Activated T-cell treated with anti-CD3 and anti-CD28 coated beads, Interleukin-2, amount 50 U/mL, for 72 hours (primary cell): ENCODE measurements around the gene PTMS. TPM values are rescaled to one million over a fixed set of nuclear protein-coding genes. Genes with fewer than 3 reads are reported as not detected.
A peak's percentile ranks its signal among the peaks of the same experiment; 100 is the strongest.
"Not testable (repeated sequence)": the region's sequence is repeated elsewhere in the genome, so short reads cannot be mapped to it uniquely, and the experiment has no call there.

Experiments used
- ATAC-seq, 2 donors: fragments of 150-1000 bp; cut with Tn5 transposase; replicated peaks in 1 of 2; 2 replicates each; pipeline ENCODE4 v1.10.0; 2021; ENCODE audit warnings: moderate library complexity in 2 of 2, mild to moderate bottlenecking in 1 of 2
- DNase-seq, 2 donors: peaks; one replicate each; pipeline ENCODE4 v3.0.0; 2021 to 2022; ENCODE audit warnings: mixed read lengths in 1 of 2
- H3K27ac Mint-ChIP-seq: one replicate; pipeline ENCODE4 v1.8.0; 2022; ENCODE audit warnings: mild to moderate bottlenecking, moderate library complexity, mixed read lengths
- H3K27me3 Mint-ChIP-seq: one replicate; pipeline ENCODE4 v1.8.0; 2022; ENCODE audit warnings: low read depth, mixed read lengths
- H3K36me3 Mint-ChIP-seq, 2 donors: one replicate each; pipeline ENCODE4 v1.8.0; 2022; ENCODE audit warnings: mixed read lengths in 2 of 2, mild to moderate bottlenecking in 1 of 2; ENCODE audit not compliant: insufficient read depth in 2 of 2
- H3K4me1 Mint-ChIP-seq: one replicate; pipeline ENCODE4 v1.8.0; 2022; ENCODE audit warnings: low read depth, mixed read lengths
- H3K4me3 Mint-ChIP-seq, 2 donors: one replicate each; pipeline ENCODE4 v1.8.0; 2022; ENCODE audit warnings: mild to moderate bottlenecking in 2 of 2, mixed read lengths in 2 of 2, moderate library complexity in 2 of 2
- H3K9me3 Mint-ChIP-seq, 2 donors: one replicate each; pipeline ENCODE4 v1.8.0; 2022; ENCODE audit warnings: mixed read lengths in 2 of 2
- total RNA-seq, 2 donors: library from RNA; stranded (reverse); gene quantifications; one replicate each; pipeline ENCODE4 v1.2.3, GENCODE V29; 2022

Gene PTMS
- total RNA-seq, 2 donors from 2014 or later: 119 to 154 TPM

DNA sequence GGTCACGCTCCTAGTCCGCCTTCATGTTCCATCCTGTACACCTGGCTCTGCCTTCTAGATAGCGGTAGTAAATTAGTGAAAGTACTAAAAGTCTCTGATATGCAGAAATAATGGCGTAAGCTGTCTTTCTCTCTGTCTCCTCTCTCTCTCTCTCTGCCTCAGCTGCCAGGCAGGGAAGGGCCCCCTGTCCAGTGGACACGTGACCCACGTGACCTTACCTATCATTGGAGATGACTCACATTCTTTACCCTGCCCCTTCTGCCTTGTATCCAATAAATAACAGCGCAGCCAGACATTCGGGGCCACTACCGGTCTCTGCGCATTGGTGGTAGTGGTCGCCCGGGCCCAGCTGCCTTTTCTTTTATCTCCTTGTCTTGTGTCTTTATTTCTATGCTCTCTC, 24.1 kb upstream of the PTMS start:
- H3K27ac Mint-ChIP-seq: peak overlapping the region; percentile 7
- not testable (repeated sequence) for ATAC-seq, H3K4me3 Mint-ChIP-seq, H3K27me3 Mint-ChIP-seq, DNase-seq
- peaks cover 41% of the 10 kb centered on the region for H3K4me1 Mint-ChIP-seq
- H3K36me3 Mint-ChIP-seq: peaks cover 10 to 27% of the 10 kb centered on the region in 2 donors
- peaks cover 0 to 11% of the 10 kb centered on the region in 2 donors for H3K9me3 Mint-ChIP-seq

- H3K4me1 Mint-ChIP-seq: peaks cover 41% of the 10 kb centered on the region
- peaks cover 17 to 34% of the 10 kb centered on the region in 2 donors for H3K36me3 Mint-ChIP-seq
- peak overlapping the region; percentile 38 for H3K4me3 Mint-ChIP-seq
- peak; percentile 72 to 80 for ATAC-seq
- H3K27ac Mint-ChIP-seq: peak overlapping the region; percentile 7
- H3K9me3 Mint-ChIP-seq: peaks cover 0 to 11% of the 10 kb centered on the region in 2 donors
- DNase-seq: no peak
- no peaks in the 10 kb centered on the region for H3K27me3 Mint-ChIP-seq
Measured at GRCh38 chr12:6742834-6743233, 23.3 kb upstream of the PTMS start.

DNA sequence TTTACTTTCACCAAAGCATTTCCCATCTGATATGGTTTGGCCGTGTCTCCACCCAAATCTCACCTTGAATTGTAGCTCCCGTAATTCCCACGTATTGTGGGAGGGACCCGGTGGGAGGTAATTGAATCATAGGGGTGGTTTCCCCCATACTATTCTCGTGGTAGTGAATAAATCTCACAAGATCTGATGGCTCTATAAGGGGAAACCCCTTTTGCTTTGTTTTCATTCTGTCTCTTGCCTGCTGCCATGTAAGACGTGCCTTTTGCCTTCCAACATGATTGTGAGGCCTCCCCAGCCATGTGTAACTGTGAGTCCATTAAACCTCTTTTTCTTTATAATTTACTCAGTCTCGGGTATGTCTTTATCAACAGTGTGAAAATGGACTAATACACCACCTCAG, 22.9 kb upstream of the PTMS start:
- H3K4me3 Mint-ChIP-seq: peak overlapping the region; percentile 38
- peaks cover 0 to 11% of the 10 kb centered on the region in 2 donors for H3K9me3 Mint-ChIP-seq
- not testable (repeated sequence) for H3K27me3 Mint-ChIP-seq
- H3K27ac Mint-ChIP-seq: peak overlapping the region; percentile 7
- peaks cover 21 to 39% of the 10 kb centered on the region in 2 donors for H3K36me3 Mint-ChIP-seq
- peaks cover 41% of the 10 kb centered on the region for H3K4me1 Mint-ChIP-seq
- ATAC-seq (peak; percentile 31 to 55), DNase-seq (peak in 1 of 2 donors; percentile 23)

GRCh38 chr12:6745741-6746525, 20.2 kb upstream of the PTMS start:
- H3K27me3 Mint-ChIP-seq: no peaks in the 10 kb centered on the region
- peaks cover 41% of the 10 kb centered on the region for H3K4me1 Mint-ChIP-seq
- H3K4me3 Mint-ChIP-seq: no peak overlapping the region
- H3K9me3 Mint-ChIP-seq: peaks cover 0 to 11% of the 10 kb centered on the region in 2 donors
- H3K27ac Mint-ChIP-seq: peak overlapping the region; percentile 34
- DNase-seq (no peak), ATAC-seq (peak; percentile 64 to 73)
- H3K36me3 Mint-ChIP-seq: peaks cover 23 to 53% of the 10 kb centered on the region in 2 donors

- H3K4me3 Mint-ChIP-seq: no peak overlapping the region
- no peak for DNase-seq
- peak overlapping the region; percentile 35 for H3K27ac Mint-ChIP-seq
- H3K9me3 Mint-ChIP-seq: peaks cover 0 to 11% of the 10 kb centered on the region in 2 donors
- peaks cover 49% of the 10 kb centered on the region for H3K4me1 Mint-ChIP-seq
- no peaks in the 10 kb centered on the region for H3K27me3 Mint-ChIP-seq
- no peak for ATAC-seq
- H3K36me3 Mint-ChIP-seq: peaks cover 23 to 60% of the 10 kb centered on the region in 2 donors
Measured at GRCh38 chr12:6747216-6747615, 18.9 kb upstream of the PTMS start.

DNA sequence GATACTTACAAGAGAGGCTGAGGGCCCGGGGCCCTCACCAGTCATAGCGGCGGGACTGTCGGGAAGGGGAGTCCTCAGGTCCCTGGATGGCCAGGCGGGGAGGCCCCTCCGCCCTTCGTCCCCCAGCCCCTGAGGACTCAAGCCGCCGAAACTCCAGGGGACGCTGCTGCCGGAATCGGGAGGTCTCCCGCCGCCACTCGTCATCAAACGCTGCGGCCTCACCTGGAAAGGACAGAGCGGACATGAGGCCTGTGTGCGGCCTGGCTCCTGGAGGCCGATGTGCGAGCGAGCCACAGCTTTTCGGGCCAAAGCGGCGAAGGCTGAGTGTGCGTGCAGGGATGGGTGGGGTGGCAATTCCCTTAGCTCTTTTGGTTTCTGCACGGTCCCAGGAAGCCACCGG, 17.4 kb upstream of the PTMS start:
- peaks cover 0 to 5% of the 10 kb centered on the region in 2 donors for H3K9me3 Mint-ChIP-seq
- H3K27me3 Mint-ChIP-seq: no peaks in the 10 kb centered on the region
- H3K36me3 Mint-ChIP-seq: peaks cover 18 to 48% of the 10 kb centered on the region in 2 donors
- H3K4me1 Mint-ChIP-seq: peaks cover 40% of the 10 kb centered on the region
- no peak overlapping the region for H3K27ac Mint-ChIP-seq
- no peak for ATAC-seq
- no peak overlapping the region for H3K4me3 Mint-ChIP-seq
- no peak for DNase-seq

GRCh38 chr12:6750506-6750905, 15.7 kb upstream of the PTMS start:
- Mint-ChIP-seq H3K27me3 (no peaks in the 10 kb centered on the region), H3K4me3 (no peak overlapping the region)
- DNase-seq: no peak

DNA sequence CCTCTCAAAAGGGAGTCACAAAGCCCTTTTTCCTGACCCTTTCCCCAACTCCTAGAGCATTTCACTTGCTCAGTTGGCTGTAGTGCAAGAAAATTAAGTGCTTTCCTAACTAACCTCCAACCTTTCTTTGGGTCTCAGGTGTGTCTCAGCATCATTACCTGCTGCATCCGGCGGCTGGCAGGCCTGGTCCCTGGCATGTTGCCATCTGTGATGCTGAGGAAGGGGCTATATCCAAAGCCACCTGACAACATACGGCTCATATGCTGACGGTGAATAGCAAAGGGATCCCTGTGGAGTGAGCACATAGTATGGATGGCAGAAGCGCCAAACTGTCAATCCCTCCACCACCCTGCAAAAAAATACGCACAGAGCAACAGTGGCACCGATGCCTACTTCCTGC, 14.4 kb upstream of the PTMS start:
- H3K9me3 Mint-ChIP-seq: no peaks in the 10 kb centered on the region
- DNase-seq: no peak
- no peaks in the 10 kb centered on the region for H3K27me3 Mint-ChIP-seq
- peaks cover 14 to 36% of the 10 kb centered on the region in 2 donors for H3K36me3 Mint-ChIP-seq
- H3K4me1 Mint-ChIP-seq: peaks cover 20% of the 10 kb centered on the region
- peak overlapping the region; percentile 97 to 98 for H3K4me3 Mint-ChIP-seq
- no peak for ATAC-seq
- peak overlapping the region; percentile 85 for H3K27ac Mint-ChIP-seq

More at GRCh38 chr12:6750506-6750905, 15.7 kb upstream of the PTMS start:
- no peak for ATAC-seq
- Mint-ChIP-seq H3K36me3 (peaks cover 14 to 38% of the 10 kb centered on the region in 2 donors), H3K4me1 (peaks cover 30% of the 10 kb centered on the region), H3K9me3 (no peaks in the 10 kb centered on the region), H3K27ac (peak overlapping the region; percentile 85)

GRCh38 chr12:6752167-6752920, 13.8 kb upstream of the PTMS start:
- Mint-ChIP-seq H3K27me3 (no peaks in the 10 kb centered on the region), H3K27ac (peak overlapping the region; percentile 78), H3K9me3 (no peaks in the 10 kb centered on the region), H3K4me1 (peaks cover 20% of the 10 kb centered on the region), H3K36me3 (peaks cover 10 to 32% of the 10 kb centered on the region in 2 donors), H3K4me3 (peak overlapping the region; percentile 97 to 98)
- peak in 1 of 2 donors; percentile 35 for DNase-seq
- peak in 1 of 2 donors; percentile 0 for ATAC-seq

DNA sequence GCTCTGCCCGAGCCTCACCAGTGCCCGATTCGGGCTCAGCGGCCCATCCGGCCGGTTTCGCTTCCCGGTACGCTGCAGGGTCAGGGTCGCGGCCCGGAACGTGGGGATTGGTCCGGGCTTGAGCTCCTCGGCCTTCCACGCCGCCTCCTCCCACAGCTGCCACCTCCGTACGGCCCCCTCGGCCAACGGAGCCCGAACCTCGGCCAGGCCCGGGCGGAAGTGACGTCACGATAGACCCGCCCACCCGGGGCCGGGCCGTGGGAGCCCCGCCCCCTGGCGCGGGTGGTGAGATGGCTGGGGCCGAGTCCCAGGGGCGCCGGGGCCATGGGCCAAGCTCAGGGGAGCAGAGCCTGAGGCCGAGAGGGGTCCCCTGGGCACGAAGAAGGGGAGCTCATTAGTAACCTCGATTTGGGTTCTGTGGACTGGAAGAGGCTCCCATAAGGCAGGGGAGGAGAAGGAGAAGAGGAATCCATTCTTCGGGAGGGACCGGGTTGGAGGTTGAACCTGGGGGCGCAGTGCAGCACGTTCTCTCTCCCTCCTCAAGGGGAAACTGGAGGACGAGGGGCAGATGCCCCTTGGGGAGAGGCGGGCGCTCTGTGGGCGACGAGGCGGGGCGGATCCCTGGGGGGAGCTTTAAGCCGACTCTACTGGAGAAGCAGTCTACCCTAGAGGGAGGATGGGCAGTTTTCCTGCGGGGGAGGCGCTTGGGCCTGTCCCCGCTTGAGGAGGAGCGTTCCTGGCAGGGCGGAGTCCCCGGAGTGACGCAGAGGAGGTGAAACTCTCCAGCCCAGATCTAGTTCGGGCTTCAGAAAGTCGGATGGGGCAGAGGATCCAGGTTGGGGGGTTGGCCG, 13.0 kb upstream of the PTMS start, which contains the start of gene MLF2:
Gene MLF2, minus strand, starts transcription at position 221 of the 851 bp plus-strand sequence. CDS start 807 bp downstream, outside the sequence.
- H3K36me3 Mint-ChIP-seq: peaks cover 3 to 24% of the 10 kb centered on the region in 2 donors
- no peaks in the 10 kb centered on the region for H3K9me3 Mint-ChIP-seq
- H3K27ac Mint-ChIP-seq: peak within 1 kb of the TSS; percentile 98
- peaks cover 20% of the 10 kb centered on the region for H3K4me1 Mint-ChIP-seq
- DNase-seq: peak; percentile 98
- H3K27me3 Mint-ChIP-seq: no peaks in the 10 kb centered on the region
- peak within 1 kb of the TSS; percentile 97 to 98 for H3K4me3 Mint-ChIP-seq
- peak; percentile 92 to 93 for ATAC-seq

DNA sequence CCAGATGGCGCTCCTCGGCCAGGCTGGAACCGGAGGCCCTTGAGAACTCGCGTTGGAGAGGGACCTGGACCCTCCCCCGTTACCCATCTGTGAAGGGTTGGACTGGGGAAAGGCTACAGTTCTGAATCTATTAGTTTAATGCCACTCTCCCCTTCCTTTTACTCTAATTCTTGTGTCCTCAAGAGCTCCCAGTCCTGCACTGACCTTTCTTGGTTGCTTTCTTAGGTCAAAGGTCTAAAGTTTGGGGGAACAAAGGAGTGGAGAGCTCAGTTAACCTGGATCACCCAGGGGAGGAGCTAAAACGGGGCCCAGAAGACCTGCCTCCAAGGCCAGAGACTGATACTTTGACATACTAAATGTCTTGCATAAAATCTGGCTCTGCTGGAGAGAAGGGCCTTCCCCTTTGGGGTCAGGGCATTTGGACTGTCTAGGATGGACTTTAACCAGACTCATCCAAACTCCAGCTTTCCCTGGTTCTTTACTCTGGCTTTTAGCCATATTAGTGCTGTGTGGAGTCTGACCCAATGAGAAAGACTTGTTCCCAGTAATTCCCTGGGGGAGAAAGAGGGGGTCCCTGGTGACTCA, 12.3 kb upstream of the PTMS start:
- Mint-ChIP-seq H3K9me3 (no peaks in the 10 kb centered on the region), H3K27ac (peak overlapping the region; percentile 69), H3K36me3 (peaks cover 2 to 21% of the 10 kb centered on the region in 2 donors), H3K4me1 (peaks cover 27% of the 10 kb centered on the region), H3K27me3 (no peaks in the 10 kb centered on the region), H3K4me3 (peak overlapping the region; percentile 97 to 98)
- DNase-seq (no peak), ATAC-seq (no peak)

DNA sequence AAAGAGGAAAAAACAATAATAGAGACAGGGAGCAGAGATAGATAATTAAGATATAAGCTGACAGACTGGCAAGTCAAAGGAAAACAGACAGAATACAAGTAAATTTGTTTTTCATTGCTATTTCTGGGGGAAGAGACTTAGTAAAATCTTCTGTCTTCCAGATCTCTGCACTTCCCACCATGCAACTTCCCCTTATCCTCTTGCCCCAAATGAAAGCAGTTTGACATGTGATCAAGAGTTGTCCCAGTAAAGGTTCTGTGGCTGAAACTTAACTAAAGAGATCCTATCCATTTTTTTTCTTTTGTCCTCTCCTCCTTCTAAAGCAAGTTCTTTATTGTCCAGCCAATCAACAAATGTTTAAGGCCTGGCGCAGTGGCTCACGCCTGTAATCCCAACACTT, 11.8 kb upstream of the PTMS start:
- DNase-seq (no peak), ATAC-seq (no peak)
- Mint-ChIP-seq H3K4me3 (no peak overlapping the region), H3K27ac (no peak overlapping the region), H3K27me3 (peaks cover under 1% of the 10 kb centered on the region), H3K4me1 (peaks cover 28% of the 10 kb centered on the region), H3K9me3 (no peaks in the 10 kb centered on the region), H3K36me3 (peaks cover 2 to 16% of the 10 kb centered on the region in 2 donors)
